K562 (cell line): Measurements from ENCODE around the gene ACBD6. TPM values are rescaled to one million over a fixed set of nuclear protein-coding genes. Genes with fewer than 3 reads are reported as not detected.

Experiments used
- AFF1 ChIP-seq, 2 experiments: fragments of 450-650 bp; IDR thresholded peaks; 2 replicates each; pipeline ENCODE4 v1.6.1; 2018; ENCODE audit warnings: mild to moderate bottlenecking in 2 of 2, low read depth in 1 of 2; ENCODE audit not compliant: partially characterized antibody in 2 of 2
- BRD9 ChIP-seq: fragments of 450-650 bp; IDR thresholded peaks from 2 replicates; pipeline ENCODE4 v1.6.1; 2018; ENCODE audit warnings: low read depth; ENCODE audit not compliant: partially characterized antibody
- CEBPB ChIP-seq: fragments of 450-650 bp; IDR thresholded peaks from 2 replicates; pipeline ENCODE4 v1.6.1; 2016; ENCODE audit warnings: missing genetic modification characterization, missing compliant biosample characterization
- NR2C2 ChIP-seq, 2 experiments: fragments of 200-800 bp in 1 of 2; sonication (Bioruptor generic) in 1 of 2; sonication (generic) in 1 of 2; formaldehyde crosslinking in 1 of 2; IDR thresholded peaks; 2 replicates each; pipeline versions ENCODE4 v1.6.1 to v1.8.0; 2016 to 2022; ENCODE audit warnings: mild to moderate bottlenecking in 1 of 2, missing compliant biosample characterization in 1 of 2, missing genetic modification characterization in 1 of 2, missing genetic modification reagents in 1 of 2
- SMC3 ChIP-seq: conservative IDR thresholded peaks from 2 replicates; pipeline ENCODE4 v1.6.1; 2011; ENCODE audit warnings: low read depth, low read length, improper control_type of control experiment; ENCODE audit not compliant: insufficient read depth
- STAG1 ChIP-seq: sonication (generic); formaldehyde crosslinking; IDR thresholded peaks from 2 replicates; pipeline ENCODE4 v1.5.0; 2020; ENCODE audit warnings: missing genetic modification reagents, borderline replicate concordance
- TEAD2 ChIP-seq: fragments of 450-650 bp; IDR thresholded peaks from 2 replicates; pipeline ENCODE4 v1.6.1; 2016; ENCODE audit warnings: missing genetic modification characterization, control low read depth, missing compliant biosample characterization
- ZFP36 ChIP-seq: fragments of 150-350 bp; IDR thresholded peaks from 2 replicates; pipeline ENCODE4 v1.6.1; 2018; ENCODE audit warnings: low read length, low read depth; ENCODE audit not compliant: partially characterized antibody
- ZNF316 ChIP-seq: fragments of 450-650 bp; IDR thresholded peaks from 2 replicates; pipeline ENCODE4 v1.6.1; 2016
- polyA plus RNA-seq, 8 experiments: library from polyadenylated mRNA; depleted of rRNA in 4 of 8; stranded (reverse) in 5 of 8; unstranded in 3 of 8; fragments of >200 nt; fragmentation: Nextera tagmentation in 2 of 8; fragmentation: Illumina TruSeq in 1 of 8; extraction: Ambion mirVana in 2 of 8; extraction: Trizol in 1 of 8; gene quantifications; 2 replicates each; pipeline versions ENCODE4 v1.2.1 to v1.2.3, GENCODE V29; 2011 to 2014; ENCODE audit warnings: inconsistent platforms in 1 of 8, missing spikeins in 1 of 8
- total RNA-seq, 7 experiments: library from RNA; depleted of rRNA in 6 of 7; stranded (reverse); fragments of >200 nt in 6 of 7; fragmentation: Illumina TruSeq in 2 of 7; extraction: Trizol in 2 of 7; gene quantifications; 2 replicates each; pipeline versions ENCODE4 v1.2.1 to v1.2.3, GENCODE V29; 2011 to 2021; ENCODE audit warnings: low replicate concordance in 1 of 7
- TF ChIP-seq, protein P1 (sequence below): fragments of 450-650 bp; IDR thresholded peaks from 2 replicates; pipeline ENCODE4 v1.7.1; 2018; ENCODE audit warnings: mild to moderate bottlenecking, low read depth; ENCODE audit not compliant: partially characterized antibody
- TF ChIP-seq, protein P2 (sequence below): fragments of 450-650 bp; IDR thresholded peaks from 2 replicates; pipeline ENCODE4 v1.6.1; 2016; ENCODE audit warnings: mild to moderate bottlenecking
- TF ChIP-seq, protein P3 (sequence below), 2 experiments: IDR thresholded peaks; 2 replicates each; pipeline ENCODE4 v1.6.1; 2012; ENCODE audit warnings: improper control_type of control experiment in 2 of 2, low read depth in 2 of 2, low read length in 2 of 2, borderline replicate concordance in 1 of 2

Gene ACBD6
- total and polyA plus RNA-seq, 9 of the 15 experiments (the other 6 are each of a cell fraction or from before 2014, with no cell fraction given) = 16.9 to 107 (median 77.7) TPM

GRCh38 chr1:180533266-180533987 lies 31.1 kb upstream of the ACBD6 start (continued):
- TF ChIP-seq, protein P1, sequence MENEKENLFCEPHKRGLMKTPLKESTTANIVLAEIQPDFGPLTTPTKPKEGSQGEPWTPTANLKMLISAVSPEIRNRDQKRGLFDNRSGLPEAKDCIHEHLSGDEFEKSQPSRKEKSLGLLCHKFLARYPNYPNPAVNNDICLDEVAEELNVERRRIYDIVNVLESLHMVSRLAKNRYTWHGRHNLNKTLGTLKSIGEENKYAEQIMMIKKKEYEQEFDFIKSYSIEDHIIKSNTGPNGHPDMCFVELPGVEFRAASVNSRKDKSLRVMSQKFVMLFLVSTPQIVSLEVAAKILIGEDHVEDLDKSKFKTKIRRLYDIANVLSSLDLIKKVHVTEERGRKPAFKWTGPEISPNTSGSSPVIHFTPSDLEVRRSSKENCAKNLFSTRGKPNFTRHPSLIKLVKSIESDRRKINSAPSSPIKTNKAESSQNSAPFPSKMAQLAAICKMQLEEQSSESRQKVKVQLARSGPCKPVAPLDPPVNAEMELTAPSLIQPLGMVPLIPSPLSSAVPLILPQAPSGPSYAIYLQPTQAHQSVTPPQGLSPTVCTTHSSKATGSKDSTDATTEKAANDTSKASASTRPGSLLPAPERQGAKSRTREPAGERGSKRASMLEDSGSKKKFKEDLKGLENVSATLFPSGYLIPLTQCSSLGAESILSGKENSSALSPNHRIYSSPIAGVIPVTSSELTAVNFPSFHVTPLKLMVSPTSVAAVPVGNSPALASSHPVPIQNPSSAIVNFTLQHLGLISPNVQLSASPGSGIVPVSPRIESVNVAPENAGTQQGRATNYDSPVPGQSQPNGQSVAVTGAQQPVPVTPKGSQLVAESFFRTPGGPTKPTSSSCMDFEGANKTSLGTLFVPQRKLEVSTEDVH = peak; percentile 45
- TF ChIP-seq, protein P2, sequence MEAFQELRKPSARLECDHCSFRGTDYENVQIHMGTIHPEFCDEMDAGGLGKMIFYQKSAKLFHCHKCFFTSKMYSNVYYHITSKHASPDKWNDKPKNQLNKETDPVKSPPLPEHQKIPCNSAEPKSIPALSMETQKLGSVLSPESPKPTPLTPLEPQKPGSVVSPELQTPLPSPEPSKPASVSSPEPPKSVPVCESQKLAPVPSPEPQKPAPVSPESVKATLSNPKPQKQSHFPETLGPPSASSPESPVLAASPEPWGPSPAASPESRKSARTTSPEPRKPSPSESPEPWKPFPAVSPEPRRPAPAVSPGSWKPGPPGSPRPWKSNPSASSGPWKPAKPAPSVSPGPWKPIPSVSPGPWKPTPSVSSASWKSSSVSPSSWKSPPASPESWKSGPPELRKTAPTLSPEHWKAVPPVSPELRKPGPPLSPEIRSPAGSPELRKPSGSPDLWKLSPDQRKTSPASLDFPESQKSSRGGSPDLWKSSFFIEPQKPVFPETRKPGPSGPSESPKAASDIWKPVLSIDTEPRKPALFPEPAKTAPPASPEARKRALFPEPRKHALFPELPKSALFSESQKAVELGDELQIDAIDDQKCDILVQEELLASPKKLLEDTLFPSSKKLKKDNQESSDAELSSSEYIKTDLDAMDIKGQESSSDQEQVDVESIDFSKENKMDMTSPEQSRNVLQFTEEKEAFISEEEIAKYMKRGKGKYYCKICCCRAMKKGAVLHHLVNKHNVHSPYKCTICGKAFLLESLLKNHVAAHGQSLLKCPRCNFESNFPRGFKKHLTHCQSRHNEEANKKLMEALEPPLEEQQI = peak; percentile 87
- no peak for TF ChIP-seq TEAD2 (tag)
- TF ChIP-seq, protein P3, sequence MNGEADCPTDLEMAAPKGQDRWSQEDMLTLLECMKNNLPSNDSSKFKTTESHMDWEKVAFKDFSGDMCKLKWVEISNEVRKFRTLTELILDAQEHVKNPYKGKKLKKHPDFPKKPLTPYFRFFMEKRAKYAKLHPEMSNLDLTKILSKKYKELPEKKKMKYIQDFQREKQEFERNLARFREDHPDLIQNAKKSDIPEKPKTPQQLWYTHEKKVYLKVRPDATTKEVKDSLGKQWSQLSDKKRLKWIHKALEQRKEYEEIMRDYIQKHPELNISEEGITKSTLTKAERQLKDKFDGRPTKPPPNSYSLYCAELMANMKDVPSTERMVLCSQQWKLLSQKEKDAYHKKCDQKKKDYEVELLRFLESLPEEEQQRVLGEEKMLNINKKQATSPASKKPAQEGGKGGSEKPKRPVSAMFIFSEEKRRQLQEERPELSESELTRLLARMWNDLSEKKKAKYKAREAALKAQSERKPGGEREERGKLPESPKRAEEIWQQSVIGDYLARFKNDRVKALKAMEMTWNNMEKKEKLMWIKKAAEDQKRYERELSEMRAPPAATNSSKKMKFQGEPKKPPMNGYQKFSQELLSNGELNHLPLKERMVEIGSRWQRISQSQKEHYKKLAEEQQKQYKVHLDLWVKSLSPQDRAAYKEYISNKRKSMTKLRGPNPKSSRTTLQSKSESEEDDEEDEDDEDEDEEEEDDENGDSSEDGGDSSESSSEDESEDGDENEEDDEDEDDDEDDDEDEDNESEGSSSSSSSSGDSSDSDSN (IDR thresholded peaks at IDR 0.05; ENCODE audit: borderline replicate concordance in 1 of 2, low read depth in 2 of 2, low read length in 2 of 2) = 0 out of 4 replicates have a peak, but pooled peaks of 1 of the 2 experiments have one; percentile 41
- TF ChIP-seq AFF1 (IDR thresholded peaks at IDR 0.05; ENCODE audit: low read depth in 1 of 2, partially characterized antibody in 2 of 2) = peak in 1 of 2 experiments; percentile 22
- TF ChIP-seq NR2C2 (CRISPR knock-in tag; IDR thresholded peaks at IDR 0.05) = no peak
- TF ChIP-seq NR2C2 (tag; IDR thresholded peaks at IDR 0.05) = peak; percentile 37; the same call in 1 of the 2 replicates
- TF ChIP-seq STAG1 = peak; percentile 42; the same call in 1 of the 2 replicates
- peak; percentile 15 for TF ChIP-seq ZFP36
- no peak for TF ChIP-seq CEBPB
- TF ChIP-seq BRD9 = peak; percentile 82
- no peak for TF ChIP-seq ZNF316
- TF ChIP-seq SMC3 = peak; percentile 95
